Measurements from ENCODE around the gene WDR27. TPM values are rescaled to one million over a fixed set of nuclear protein-coding genes. Genes with fewer than 3 reads are reported as not detected.

WDR27 gene
- 25.1 TPM for polyA plus RNA-seq (2012; ENCODE audit: insufficient read depth, insufficient read length, low read depth)

GRCh38 chr6:169701954-169702839, at the start of gene WDR27, which contains the start of gene C6orf120:
Gene WDR27, minus strand, starts transcription at chr6:169702029. Its CDS starts 13,024 bp downstream, at chr6:169689005.
Gene C6orf120, plus strand, starts transcription at chr6:169702126. Its CDS starts 334 bp downstream, at chr6:169702460.
- H3K36me3 ChIP-seq = peaks cover 17% of the 10 kb centered on the region
- H3K27me3 ChIP-seq = no peaks in the 10 kb centered on the region
- peaks cover 4% of the 10 kb centered on the region; the same call in 1 of the 2 replicates for H3K4me1 ChIP-seq
- DNase-seq = peak; percentile 98
- no peaks in the 10 kb centered on the region for H3K9me3 ChIP-seq
- no peak for TF ChIP-seq CTCF (IDR thresholded peaks at IDR 0.05; ENCODE audit: low read depth, low read length)
- H3K4me3 ChIP-seq (ENCODE audit: low read depth, low read length) = peak within 1 kb of the TSS; percentile 94

DNA sequence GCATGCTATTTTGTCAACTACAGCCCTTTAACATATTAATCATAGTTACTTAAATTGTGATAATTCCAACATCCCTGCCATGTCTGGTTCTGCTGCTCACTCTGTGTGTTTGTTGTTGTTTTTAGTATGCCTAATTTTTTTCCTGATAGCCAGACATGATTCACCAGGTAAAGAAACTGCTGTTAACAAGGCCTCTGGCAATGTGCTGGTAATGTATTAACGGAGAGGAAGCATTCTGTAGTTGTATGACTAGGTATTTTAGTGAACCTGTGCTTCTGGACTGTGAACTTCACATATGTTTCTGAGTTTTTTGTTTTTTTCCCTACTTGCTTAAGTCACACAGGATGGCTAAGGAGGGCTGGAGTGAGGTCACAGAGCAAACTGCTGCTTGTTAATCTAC, 44.7 kb upstream of the WDR27 start:
- H3K9me3 ChIP-seq = no peaks in the 10 kb centered on the region
- TF ChIP-seq CTCF (IDR thresholded peaks at IDR 0.05; ENCODE audit: low read depth, low read length) = no peak
- no peaks in the 10 kb centered on the region for H3K27me3 ChIP-seq
- DNase-seq = no peak
- H3K4me1 ChIP-seq = no peaks in the 10 kb centered on the region
- no peak overlapping the region for H3K4me3 ChIP-seq (ENCODE audit: low read depth, low read length)
- H3K36me3 ChIP-seq = no peaks in the 10 kb centered on the region

- no peak for DNase-seq
- Histone ChIP-seq H3K27me3 (no peaks in the 10 kb centered on the region), H3K9me3 (no peaks in the 10 kb centered on the region), H3K4me3 (ENCODE audit: low read depth, low read length) (no peak overlapping the region), H3K4me1 (no peaks in the 10 kb centered on the region), H3K36me3 (no peaks in the 10 kb centered on the region)
- TF ChIP-seq CTCF (IDR thresholded peaks at IDR 0.05; ENCODE audit: low read depth, low read length) = no peak
Observed at GRCh38 chr6:169745405-169745804, 43.6 kb upstream of the WDR27 start.

- Histone ChIP-seq H3K4me3 (ENCODE audit: low read depth, low read length) (no peak overlapping the region), H3K27me3 (no peaks in the 10 kb centered on the region), H3K4me1 (no peaks in the 10 kb centered on the region), H3K9me3 (no peaks in the 10 kb centered on the region), H3K36me3 (no peaks in the 10 kb centered on the region)
- DNase-seq = no peak
- TF ChIP-seq CTCF (IDR thresholded peaks at IDR 0.05; ENCODE audit: low read depth, low read length) = no peak
Observed at GRCh38 chr6:169741344-169741743, 39.5 kb upstream of the WDR27 start.

GRCh38 chr6:169738976-169739529, 37.2 kb upstream of the WDR27 start:
- H3K4me3 ChIP-seq (ENCODE audit: low read depth, low read length) = no peak overlapping the region
- H3K9me3 ChIP-seq = no peaks in the 10 kb centered on the region
- no peak for DNase-seq
- H3K36me3 ChIP-seq = no peaks in the 10 kb centered on the region
- no peak for TF ChIP-seq CTCF (IDR thresholded peaks at IDR 0.05; ENCODE audit: low read depth, low read length)
- H3K27me3 ChIP-seq = no peaks in the 10 kb centered on the region
- no peaks in the 10 kb centered on the region for H3K4me1 ChIP-seq

Data from BE2C (cell line).